DOHH2 (cell line): Measurements from ENCODE around the gene ABCA4.

Source experiments
- CTCF ChIP-seq: fragments of 200-600 bp; sonication (generic); IDR thresholded peaks from one replicate; pipeline ENCODE4 v1.5.1; 2014; ENCODE audit warnings: antibody characterized with exemption, mild to moderate bottlenecking, low read depth, low read length; ENCODE audit not compliant: poor library complexity, severe bottlenecking
- EZH2phosphoT487 ChIP-seq: fragments of 200-600 bp; sonication (generic); IDR thresholded peaks from 2 replicates; pipeline ENCODE4 v1.6.1; 2017; ENCODE audit warnings: borderline replicate concordance, mild to moderate bottlenecking, antibody characterized with exemption, low read length, moderate library complexity, mixed read lengths

DNA sequence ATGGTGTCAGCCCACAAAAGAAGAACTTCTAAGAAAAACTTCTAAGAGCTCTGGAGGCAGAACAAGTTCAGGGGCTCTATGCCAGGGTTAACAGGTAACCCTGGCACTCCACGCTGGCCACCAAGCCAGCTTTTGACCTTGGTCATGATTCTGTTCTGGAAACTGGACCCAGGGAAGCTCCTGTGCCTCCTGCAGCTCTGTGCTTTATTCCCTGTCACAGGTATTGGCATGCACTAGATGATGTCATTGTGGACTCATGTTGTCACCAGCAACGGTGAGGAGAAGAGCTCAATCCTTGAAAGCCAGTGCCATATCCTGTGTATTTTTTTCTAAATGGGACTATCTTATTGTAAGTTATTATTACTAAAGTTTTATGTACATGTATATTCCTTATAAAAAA is 155.1 kb downstream of the ABCA4 start:
- TF ChIP-seq CTCF, result no peak
- no peak for TF ChIP-seq EZH2phosphoT487
